ENCODE results near the gene POLE. TPM values are rescaled to one million over a fixed set of nuclear protein-coding genes. Genes with fewer than 3 reads are reported as not detected.

Gene POLE
- total RNA-seq, 1 experiment from 2014 or later, result 96.1 TPM

DNA sequence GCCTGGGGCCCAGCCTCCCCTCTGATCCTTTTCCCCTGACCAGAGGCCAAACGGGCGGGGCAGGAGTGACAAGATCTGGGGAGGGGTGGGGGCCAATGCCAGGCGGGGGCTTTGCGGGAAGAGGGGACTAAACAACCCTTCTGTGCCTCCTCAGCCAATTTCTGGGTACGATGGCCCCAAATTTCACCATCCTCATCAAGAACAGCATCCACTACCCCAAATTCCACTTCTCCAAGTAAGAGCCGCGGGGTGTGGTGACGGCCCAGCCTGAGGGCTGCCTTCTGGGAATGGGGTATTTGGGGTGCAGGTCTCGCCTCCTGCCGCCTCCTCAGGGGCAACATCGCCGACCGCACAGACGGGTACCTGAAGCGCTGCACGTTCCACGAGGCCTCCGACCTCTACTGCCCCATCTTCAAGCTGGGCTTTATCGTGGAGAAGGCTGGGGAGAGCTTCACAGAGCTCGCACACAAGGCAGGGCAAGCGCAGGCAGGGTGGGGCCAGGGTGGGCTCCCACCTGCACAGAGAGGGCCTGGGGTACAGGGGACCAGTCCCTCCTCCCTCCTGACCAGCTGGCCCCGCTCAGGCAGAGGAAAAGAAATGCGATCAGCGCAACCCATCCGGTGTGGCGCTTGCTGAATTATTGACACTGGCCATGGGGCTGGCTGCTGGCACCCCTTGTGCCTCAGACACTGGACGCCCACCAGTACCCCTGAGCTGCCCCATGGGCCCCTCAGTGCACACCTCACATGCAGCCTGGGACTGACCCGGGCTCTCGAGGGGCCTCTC lies 66.8 kb downstream of the POLE start:
- Histone ChIP-seq H3K4me1 (ENCODE audit: insufficient read depth, low read length) (peaks cover 18% of the 10 kb centered on the region), H3K27me3 (ENCODE audit: low read length) (peaks cover 35% of the 10 kb centered on the region), H3K79me2 (ENCODE audit: low read length) (no peaks in the 10 kb centered on the region), H3K27ac (ENCODE audit: low read length) (no peak overlapping the region), H3K9ac (ENCODE audit: low read length) (no peak overlapping the region), H3K4me3 (ENCODE audit: low read length) (no peak overlapping the region), H3K9me2 (replicated peaks; ENCODE audit: low read length) (no peaks in the 10 kb centered on the region), H3F3A (ENCODE audit: low read length, unreplicated experiment) (no peaks in the 10 kb centered on the region), H3K4me2 (ENCODE audit: low read length) (no peak overlapping the region), H3K36me3 (ENCODE audit: low read depth, low read length) (peaks cover 7% of the 10 kb centered on the region; the same call in 1 of the 2 replicates), H3K9me3 (ENCODE audit: low read length) (0 out of 2 replicates have a peak, but pooled peaks cover 3% of the 10 kb centered on the region), H4K20me1 (ENCODE audit: low read length) (no peaks in the 10 kb centered on the region), H2AFZ (ENCODE audit: low read length) (no peak overlapping the region)
- POLR2A ChIA-PET (ENCODE audit: unreplicated experiment), result no interaction called here
- TF ChIP-seq, protein P1, sequence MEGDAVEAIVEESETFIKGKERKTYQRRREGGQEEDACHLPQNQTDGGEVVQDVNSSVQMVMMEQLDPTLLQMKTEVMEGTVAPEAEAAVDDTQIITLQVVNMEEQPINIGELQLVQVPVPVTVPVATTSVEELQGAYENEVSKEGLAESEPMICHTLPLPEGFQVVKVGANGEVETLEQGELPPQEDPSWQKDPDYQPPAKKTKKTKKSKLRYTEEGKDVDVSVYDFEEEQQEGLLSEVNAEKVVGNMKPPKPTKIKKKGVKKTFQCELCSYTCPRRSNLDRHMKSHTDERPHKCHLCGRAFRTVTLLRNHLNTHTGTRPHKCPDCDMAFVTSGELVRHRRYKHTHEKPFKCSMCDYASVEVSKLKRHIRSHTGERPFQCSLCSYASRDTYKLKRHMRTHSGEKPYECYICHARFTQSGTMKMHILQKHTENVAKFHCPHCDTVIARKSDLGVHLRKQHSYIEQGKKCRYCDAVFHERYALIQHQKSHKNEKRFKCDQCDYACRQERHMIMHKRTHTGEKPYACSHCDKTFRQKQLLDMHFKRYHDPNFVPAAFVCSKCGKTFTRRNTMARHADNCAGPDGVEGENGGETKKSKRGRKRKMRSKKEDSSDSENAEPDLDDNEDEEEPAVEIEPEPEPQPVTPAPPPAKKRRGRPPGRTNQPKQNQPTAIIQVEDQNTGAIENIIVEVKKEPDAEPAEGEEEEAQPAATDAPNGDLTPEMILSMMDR (conservative IDR thresholded peaks at IDR 0.05; ENCODE audit: low read depth, low read length), result no peak
- no peak for TF ChIP-seq EZH2 (IDR thresholded peaks at IDR 0.05; ENCODE audit: low read length, unreplicated experiment)
- TF ChIP-seq EZH2phosphoT487 (IDR thresholded peaks at IDR 0.05; ENCODE audit: borderline replicate concordance, low read length), result no peak
- no peak for ATAC-seq
- DNase-seq, result no peak
- no TSS peak for BruUV-seq (replicated peaks)
- intact Hi-C loops (cut with micrococcal nuclease), result no loop called here
- CTCF ChIA-PET, result no interaction called here

DNA sequence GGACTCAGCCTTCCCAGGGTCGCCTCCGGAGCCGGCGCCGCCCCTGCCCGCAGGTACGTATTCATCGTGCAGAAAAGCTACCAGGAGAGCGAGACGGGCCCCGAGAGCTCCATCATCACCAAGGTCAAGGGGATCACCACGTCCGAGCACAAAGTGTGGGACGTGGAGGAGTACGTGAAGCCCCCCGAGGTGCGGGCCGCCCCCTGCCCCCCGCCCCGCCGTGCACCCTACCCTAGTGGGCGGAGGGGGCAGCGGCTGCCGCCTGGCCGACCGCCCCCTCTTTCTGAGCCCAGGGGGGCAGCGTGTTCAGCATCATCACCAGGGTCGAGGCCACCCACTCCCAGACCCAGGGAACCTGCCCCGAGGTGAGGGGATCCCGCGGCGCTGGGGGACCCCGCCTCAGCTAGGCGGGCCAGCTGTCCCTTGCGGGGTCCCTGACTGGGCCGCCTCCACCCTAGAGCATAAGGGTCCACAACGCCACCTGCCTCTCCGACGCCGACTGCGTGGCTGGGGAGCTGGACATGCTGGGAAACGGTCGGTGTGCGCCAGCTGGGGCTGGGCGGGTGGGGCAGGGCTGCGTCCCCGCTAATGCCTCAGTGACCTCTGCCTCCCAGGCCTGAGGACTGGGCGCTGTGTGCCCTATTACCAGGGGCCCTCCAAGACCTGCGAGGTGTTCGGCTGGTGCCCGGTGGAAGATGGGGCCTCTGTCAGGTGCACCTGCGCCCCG lies 67.6 kb downstream of the POLE start:
- Histone ChIP-seq H3F3A (ENCODE audit: low read length, unreplicated experiment) (no peaks in the 10 kb centered on the region), H3K9me3 (ENCODE audit: low read length) (0 out of 2 replicates have a peak, but pooled peaks cover 3% of the 10 kb centered on the region), H4K20me1 (ENCODE audit: low read length) (no peaks in the 10 kb centered on the region), H3K9ac (ENCODE audit: low read length) (no peak overlapping the region), H3K9me2 (replicated peaks; ENCODE audit: low read length) (no peaks in the 10 kb centered on the region), H3K4me2 (ENCODE audit: low read length) (no peak overlapping the region), H3K79me2 (ENCODE audit: low read length) (no peaks in the 10 kb centered on the region), H3K36me3 (ENCODE audit: low read depth, low read length) (0 out of 2 replicates have a peak, but pooled peaks cover under 1% of the 10 kb centered on the region), H3K4me3 (ENCODE audit: low read length) (no peak overlapping the region), H3K27me3 (ENCODE audit: low read length) (peaks cover 38% of the 10 kb centered on the region), H2AFZ (ENCODE audit: low read length) (no peak overlapping the region), H3K27ac (ENCODE audit: low read length) (no peak overlapping the region), H3K4me1 (ENCODE audit: insufficient read depth, low read length) (peaks cover 18% of the 10 kb centered on the region)
- no peak for TF ChIP-seq EZH2phosphoT487 (IDR thresholded peaks at IDR 0.05; ENCODE audit: borderline replicate concordance, low read length)
- TF ChIP-seq, protein P1 (conservative IDR thresholded peaks at IDR 0.05; ENCODE audit: low read depth, low read length), result no peak
- TF ChIP-seq EZH2 (IDR thresholded peaks at IDR 0.05; ENCODE audit: low read length, unreplicated experiment), result no peak
- no peak for DNase-seq
- no TSS peak for BruUV-seq (replicated peaks)
- ChIA-PET POLR2A (ENCODE audit: unreplicated experiment) (no interaction called here), CTCF (interaction anchor here (0.6 kb wide), 1 partner anchor 98 kb away, joined by 4 read pairs; no protein-coding TSS in a partner anchor)
- ATAC-seq, result no peak
- intact Hi-C loops (cut with micrococcal nuclease), result no loop called here

DNA sequence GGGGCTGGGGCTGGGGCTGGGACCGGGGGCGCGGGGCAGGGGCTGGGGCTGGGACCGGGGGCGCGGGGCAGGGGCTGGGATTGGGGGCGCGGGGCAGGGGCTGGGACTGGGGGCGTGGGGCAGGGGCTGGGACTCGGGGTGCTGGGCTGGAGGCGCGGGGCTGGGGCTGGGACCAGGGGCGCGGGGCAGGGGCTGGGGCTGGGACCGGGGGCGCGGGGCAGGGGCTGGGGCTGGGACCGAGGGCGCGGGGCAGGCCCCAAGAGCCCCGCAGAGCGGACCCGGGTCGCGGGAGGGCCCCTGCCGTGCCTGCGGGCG lies 68.1 kb downstream of the POLE start:
- TF ChIP-seq EZH2 (IDR thresholded peaks at IDR 0.05; ENCODE audit: low read length, unreplicated experiment) (no peak), EZH2phosphoT487 (IDR thresholded peaks at IDR 0.05; ENCODE audit: borderline replicate concordance, low read length) (no peak)
- TF ChIP-seq, protein P1 (conservative IDR thresholded peaks at IDR 0.05; ENCODE audit: low read depth, low read length), result no peak
- Histone ChIP-seq H3K79me2 (ENCODE audit: low read length) (no peaks in the 10 kb centered on the region), H2AFZ (ENCODE audit: low read length) (no peak overlapping the region), H3K9me3 (ENCODE audit: low read length) (0 out of 2 replicates have a peak, but pooled peaks cover 3% of the 10 kb centered on the region), H3K4me2 (ENCODE audit: low read length) (no peak overlapping the region), H3K9me2 (replicated peaks; ENCODE audit: low read length) (no peaks in the 10 kb centered on the region), H3K27me3 (ENCODE audit: low read length) (peaks cover 38% of the 10 kb centered on the region), H3K27ac (ENCODE audit: low read length) (no peak overlapping the region), H3K9ac (ENCODE audit: low read length) (no peak overlapping the region), H3K36me3 (ENCODE audit: low read depth, low read length) (no peaks in the 10 kb centered on the region), H3F3A (ENCODE audit: low read length, unreplicated experiment) (no peaks in the 10 kb centered on the region), H3K4me1 (ENCODE audit: insufficient read depth, low read length) (peaks cover 18% of the 10 kb centered on the region), H3K4me3 (ENCODE audit: low read length) (no peak overlapping the region), H4K20me1 (ENCODE audit: low read length) (no peaks in the 10 kb centered on the region)
- DNase-seq, result no peak
- POLR2A ChIA-PET (ENCODE audit: unreplicated experiment), result no interaction called here
- intact Hi-C loops (cut with micrococcal nuclease), result no loop called here
- no TSS peak for BruUV-seq (replicated peaks)
- CTCF ChIA-PET, result no interaction called here
- ATAC-seq, result no peak
